Activated CD8-positive, alpha-beta memory T cell treated with anti-CD3 and anti-CD28 coated beads, Interleukin-2, amount 50 U/mL, for 4 hours (primary cell): ENCODE results near the gene ACBD5.
"Not testable (repeated sequence)": the region's sequence is repeated elsewhere in the genome, so short reads cannot be mapped to it uniquely, and the experiment has no call there.

Experiments
- DNase-seq: peaks from one replicate; pipeline ENCODE4 v3.0.0-alpha.2; 2020

Gene ACBD5

GRCh38 chr10:27240212-27241009, at the start of gene ACBD5:
ACBD5 (minus strand) TSS chr10:27240797; CDS start chr10:27240688, 109 bp downstream.
- peak; percentile 73 for DNase-seq

GRCh38 chr10:27285093-27285492, 44.5 kb upstream of the ACBD5 start:
- DNase-seq: peak; percentile 19

- DNase-seq: no peak
Measured at GRCh38 chr10:27276581-27276980, 36.0 kb upstream of the ACBD5 start.

DNA sequence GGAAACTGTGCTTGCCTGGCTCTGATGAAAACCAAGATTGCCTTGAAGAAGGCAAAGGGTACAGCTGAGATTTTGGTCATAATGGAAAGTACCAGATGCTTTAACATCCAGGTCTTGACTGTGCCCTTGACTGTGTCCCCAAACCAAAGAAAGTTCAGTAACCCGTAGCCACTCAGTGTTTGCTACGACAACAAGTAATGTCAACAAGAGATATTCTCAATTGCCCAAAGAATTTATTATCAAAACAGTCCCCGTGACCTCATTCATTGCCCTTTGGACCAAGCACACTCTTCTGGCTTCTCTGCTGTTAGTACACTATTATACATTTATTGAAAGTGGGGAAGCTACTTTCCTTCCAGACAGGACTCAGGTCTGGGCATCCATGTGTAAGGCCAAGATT, 25.4 kb upstream of the ACBD5 start:
- DNase-seq: not testable (repeated sequence)

DNA sequence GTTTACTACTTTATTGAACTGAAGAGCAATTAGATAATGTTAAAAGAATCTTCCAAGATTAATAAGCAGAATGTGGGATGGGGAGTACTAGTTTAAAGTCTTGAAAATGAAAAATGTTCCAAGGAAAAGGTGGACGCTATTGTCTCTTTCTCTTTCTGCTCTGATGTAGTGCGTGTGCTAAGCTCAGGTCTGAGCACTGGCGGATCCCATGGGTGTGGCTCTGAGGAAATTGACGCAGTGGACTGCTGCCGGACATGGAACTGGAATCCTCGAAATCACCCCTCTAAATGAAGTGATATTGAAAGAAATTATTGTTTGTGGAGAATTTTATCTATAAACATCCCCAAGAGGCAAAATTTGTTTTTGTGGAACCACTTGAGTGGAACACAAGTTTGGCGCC, 22.2 kb upstream of the ACBD5 start:
- DNase-seq: not testable (repeated sequence)

DNA sequence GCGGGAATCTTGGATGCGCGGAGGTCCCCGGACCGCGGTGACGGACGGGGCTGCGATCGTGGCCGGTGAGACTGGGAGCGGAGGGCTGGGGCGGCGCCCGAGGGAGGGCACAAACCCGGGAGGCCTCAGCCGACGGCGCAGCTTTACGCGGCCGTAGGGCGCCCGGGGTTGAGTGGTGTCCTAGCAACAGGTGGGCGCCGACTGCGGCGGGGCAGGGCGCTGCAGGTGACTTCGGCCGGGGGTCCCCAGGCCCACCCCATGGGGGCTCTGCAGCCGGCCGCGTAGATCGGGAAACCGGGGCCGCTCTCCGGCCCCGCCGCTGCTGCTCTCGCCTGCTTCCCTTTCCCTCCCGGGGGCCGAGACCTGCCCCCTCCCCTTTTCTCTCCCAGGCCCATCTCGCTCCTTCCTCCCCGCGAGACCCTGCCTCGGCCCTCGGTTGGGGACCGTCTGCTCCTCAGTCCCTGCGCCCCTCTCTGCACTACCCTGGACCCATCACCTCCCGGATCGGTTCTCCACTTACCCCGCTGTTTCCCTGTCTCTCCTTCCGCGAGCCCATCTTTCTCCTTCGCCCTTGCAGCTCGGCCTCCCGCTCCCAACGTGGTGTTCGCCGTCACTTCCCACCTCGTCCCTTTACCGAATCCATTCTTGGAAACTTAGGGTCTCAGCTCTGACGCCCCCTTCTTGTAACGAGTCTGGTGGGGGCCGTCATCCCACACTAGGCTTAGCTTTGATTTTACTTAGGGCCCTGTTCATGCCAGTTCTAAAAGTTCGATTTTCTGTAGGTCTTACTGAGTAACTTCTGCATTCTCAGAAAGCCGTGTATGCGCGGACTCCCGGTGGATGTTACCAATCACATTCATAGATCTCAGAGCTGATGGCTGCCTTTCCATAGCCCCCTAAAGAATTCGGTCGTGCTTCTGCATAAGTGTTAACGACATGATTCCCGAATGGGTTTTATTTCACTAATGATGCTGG, 18.5 kb upstream of the ACBD5 start:
- peak; percentile 32 for DNase-seq

- DNase-seq: no peak
Measured at GRCh38 chr10:27258492-27258837, 17.9 kb upstream of the ACBD5 start.

- DNase-seq: no peak
Measured at GRCh38 chr10:27256299-27257189, 15.9 kb upstream of the ACBD5 start.

DNA sequence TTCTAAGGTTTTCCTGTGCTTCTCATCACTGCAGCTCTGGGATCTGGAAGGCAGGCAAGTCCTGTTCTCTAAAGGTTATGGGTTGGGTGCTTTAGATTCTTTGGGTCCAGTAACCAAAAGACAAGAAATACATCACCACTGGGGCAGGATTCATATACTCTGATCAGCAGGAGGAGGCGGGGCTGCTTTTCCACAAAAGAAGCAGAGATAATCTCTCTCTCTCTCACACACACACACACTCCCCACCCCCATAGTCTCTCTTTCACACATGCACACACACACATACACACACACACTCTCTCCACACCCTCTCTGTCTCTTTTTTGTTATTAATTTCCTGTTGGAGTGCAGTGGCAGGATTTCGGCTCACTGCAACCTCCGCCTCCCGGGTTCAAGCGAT, 13.0 kb upstream of the ACBD5 start:
- DNase-seq: no peak

DNA sequence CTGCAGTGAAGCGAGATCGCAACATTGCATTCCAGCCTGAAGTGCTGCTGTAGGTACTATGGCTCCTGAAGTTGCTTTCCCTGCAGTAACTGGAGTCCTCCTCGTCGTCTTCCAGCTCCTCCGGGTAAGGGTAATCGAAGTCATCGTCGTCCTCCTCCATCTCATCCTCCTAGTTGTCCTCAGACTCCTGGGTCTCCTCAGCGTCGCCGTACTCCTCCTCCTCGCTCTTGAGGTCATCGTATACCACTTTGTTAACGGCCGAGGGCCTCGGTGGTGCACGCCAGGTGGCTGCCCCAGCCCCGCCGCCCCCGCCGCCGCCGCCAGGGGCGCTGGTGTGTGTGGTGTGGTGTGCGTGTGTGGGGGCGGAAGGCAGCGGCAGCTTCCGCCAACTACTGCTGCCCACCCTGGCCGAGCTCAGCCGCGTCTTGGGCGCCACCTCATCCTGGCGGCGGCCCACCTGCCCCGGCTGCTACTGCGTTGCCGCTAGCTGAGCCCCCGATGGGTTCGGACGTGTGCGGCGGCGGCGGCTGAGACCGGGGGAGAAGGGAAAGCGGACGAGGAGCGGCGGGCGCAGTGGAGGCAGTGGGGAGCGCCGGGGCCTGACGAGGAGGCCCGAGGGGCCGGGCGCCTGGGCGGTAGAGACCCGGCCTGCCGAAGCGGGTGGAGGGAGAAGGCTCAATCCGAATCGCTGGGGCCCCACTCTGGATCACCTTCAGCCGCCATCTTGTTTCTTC, 11.8 kb upstream of the ACBD5 start:
- DNase-seq: peak; percentile 86

GRCh38 chr10:27251554-27251953, 11.0 kb upstream of the ACBD5 start:
- no peak for DNase-seq

DNA sequence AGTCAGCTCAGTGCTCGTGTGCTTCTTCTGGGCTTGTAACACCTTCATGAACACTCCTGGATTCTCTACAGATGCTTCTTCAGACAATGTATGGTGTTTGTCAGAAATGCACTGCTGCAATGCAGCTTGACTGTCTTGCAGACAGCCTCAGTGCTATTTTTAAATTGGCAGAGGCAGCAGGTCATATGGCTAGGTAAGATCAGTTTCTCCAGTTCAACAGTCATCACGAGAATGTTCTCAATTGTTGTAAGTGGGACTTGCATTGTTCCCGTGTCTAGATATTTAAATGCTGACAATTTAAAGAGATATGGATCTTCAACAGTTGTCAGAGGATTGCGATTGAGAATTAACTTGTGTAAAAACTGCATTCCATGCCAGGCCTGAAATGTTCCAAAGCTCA, 7.6 kb upstream of the ACBD5 start:
- no peak for DNase-seq

DNA sequence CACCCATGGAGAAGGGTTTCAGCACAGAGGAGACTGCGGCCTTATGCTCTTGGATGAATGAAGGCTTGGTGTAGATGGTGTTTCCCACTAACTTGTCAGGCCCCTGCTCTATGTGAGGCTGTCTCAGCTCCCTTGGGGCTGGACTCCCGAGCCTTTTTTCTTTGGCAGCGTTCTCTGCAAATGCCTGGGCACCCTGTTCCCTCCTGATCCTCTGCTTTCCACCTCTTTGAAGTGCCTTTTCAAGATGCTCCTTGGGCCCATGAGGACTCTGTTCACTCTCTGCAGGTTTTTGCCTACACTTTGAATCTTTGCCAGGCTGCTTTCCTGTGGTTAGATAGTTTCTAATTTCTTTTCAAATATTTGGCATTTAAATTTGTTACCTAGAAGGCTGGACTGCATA, 6.8 kb upstream of the ACBD5 start:
- DNase-seq: no peak

GRCh38 chr10:27247006-27247405, 6.4 kb upstream of the ACBD5 start:
- DNase-seq: no peak

DNA sequence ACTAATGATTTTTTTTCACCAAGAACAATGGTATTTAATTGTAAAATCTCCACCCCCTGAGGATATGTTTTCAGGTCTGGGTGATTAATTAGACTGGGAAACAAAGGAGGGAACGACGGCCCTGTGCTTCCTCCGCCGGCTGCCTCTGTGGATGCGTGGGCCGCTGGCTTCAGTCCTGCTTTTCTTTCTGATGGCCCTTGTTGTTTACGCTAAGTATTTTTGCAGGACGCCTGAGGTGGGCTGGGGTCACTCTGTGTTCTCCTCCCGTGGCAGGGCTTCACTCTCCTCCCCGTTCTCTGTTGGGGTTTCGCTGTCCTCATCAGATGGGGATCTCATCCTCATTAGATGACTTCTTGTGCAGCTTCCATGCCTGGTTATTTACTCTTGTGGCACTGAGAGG, 5.2 kb upstream of the ACBD5 start:
- no peak for DNase-seq

GRCh38 chr10:27244976-27245375, 4.4 kb upstream of the ACBD5 start:
- no peak for DNase-seq

- peak; percentile 53 for DNase-seq
Measured at GRCh38 chr10:27242951-27243551, 2.5 kb upstream of the ACBD5 start.

DNA sequence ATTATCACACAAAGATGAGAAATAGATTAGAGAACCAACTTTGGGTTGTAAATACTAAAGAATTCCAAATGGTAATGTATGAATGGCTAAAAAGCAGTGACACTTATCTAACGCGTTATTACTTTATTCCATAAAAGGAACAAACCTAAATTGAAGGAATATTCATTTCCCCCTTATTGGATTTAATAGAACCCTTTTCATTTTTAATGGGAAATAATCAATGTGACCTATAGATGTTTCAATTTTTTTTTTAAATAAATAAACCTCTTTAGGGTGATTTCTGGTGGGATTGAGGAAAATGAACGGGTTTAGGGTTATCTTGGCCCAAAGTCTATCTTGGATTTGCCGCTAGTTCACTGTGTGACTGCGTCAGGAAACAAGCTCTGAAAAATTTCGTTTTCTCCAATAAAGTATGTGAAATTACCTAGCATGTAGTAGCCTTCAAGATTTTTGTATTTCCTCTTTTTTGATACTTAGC, 1.9 kb upstream of the ACBD5 start:
- DNase-seq: no peak

DNA sequence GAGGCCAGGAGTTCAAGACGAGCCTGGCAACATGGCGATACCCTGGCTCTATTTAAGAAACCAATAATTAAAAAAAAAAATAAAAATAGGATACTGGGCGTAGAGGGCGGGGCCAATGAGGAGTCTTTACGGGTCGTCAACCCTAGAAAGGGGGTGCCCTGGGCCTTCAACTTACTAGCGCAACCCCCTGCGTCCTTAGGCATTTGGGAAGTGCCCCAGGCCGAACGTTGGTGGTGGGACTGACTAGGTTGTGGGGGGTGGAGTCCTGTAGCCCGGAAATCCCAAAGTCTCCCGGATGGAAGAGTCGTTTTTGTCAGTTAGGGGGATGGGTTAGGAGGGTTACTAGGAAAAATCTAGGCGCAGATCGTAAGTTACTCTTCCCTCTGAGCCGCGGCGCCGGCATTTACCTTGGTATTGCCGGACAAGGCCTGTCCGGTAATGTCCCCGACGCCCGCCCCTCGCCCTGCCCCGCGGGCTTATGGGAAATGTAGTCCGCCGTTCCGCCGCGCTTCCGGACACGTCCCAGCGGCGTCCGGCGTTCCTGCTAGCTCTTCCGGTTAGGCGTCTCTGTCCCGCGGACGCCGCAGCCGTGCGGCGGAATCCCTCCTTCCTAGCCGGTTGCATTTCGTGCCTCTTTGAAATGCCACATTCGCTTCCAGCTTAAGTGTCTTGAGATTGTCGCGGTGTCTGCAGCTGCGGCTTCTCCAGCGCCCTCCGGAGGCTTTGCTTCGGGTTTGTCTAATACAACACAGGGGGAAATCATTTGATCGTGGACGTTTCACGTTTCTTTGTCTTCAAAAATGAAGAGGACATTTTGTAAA, 1.3 kb upstream of the ACBD5 start:
- peak; percentile 87 for DNase-seq

GRCh38 chr10:27241010-27241651, 534 bp upstream of the ACBD5 start:
- no peak for DNase-seq
